NCI-H82 treated with DMSO at 0.1 percent for 48 hours (cell line): ENCODE results near the gene PPP1R2.
A peak's percentile ranks its signal among the peaks of the same experiment; 100 is the strongest.
"Not testable (repeated sequence)": the region's sequence is repeated elsewhere in the genome, so short reads cannot be mapped to it uniquely, and the experiment has no call there.

ENCODE experiments used
- DNase-seq: peaks from one replicate; lab custom pipeline; 2025; ENCODE audit not compliant: unreplicated experiment; lab: John Stamatoyannopoulos, UW

The PPP1R2 gene

DNA sequence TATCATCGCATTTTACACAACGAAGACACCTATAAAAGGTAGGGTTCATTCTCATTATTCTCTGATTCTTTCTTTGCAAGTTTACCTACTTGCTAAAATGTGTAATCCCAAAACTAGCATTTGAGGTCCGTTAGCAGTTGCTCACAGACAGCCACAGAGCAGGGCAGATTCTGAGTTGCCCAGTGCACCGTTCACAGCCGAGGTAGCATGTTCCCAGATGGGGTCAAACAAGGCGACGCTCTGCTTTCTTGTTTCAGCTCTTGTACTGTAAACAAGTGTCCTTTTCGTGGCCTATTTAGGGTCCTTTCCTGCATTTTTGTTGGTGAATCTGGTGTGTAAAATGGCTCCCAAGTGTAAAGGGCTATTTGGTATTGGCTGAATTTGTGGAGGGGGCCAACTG is 3.1 kb downstream of the PPP1R2 start:
- no peak for DNase-seq

DNA sequence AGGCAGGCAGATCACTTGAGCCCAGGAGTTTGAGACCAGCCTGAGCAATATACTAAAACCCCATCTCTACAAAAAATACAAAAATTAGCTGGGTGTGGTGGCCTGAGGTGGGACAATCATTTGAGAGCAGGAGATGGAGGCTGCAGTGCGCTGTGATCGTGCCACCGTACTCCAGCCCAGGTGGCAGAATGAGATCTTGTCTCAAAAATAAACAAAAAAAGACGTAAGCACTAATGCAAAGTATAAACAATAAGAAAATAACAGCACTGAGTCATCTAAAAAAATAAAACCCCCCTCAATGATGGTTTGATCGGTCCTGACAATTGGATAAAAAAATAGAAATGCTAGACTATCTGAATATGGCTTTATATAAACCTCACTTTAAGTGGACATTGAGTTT is 3.6 kb downstream of the PPP1R2 start:
- no peak for DNase-seq

DNA sequence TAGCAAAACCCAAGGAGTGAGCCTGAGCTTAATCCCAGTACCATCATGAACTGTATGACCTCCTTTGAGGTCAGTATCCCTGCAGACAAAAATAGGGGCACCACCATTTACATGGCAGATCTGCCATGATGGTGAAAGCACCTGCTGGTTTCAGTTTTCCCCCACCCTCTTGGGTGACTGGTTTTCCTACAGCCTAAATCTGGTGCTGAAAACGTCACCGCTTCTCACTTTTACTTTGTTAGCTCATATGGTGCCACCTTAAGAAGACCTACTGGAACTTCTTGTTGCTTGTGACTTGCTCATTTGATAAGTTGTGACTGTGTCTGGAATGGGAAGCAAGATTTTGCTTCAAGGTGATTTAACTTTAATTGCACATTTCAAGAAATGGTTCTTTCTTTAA is 5.1 kb downstream of the PPP1R2 start:
- no peak for DNase-seq

DNA sequence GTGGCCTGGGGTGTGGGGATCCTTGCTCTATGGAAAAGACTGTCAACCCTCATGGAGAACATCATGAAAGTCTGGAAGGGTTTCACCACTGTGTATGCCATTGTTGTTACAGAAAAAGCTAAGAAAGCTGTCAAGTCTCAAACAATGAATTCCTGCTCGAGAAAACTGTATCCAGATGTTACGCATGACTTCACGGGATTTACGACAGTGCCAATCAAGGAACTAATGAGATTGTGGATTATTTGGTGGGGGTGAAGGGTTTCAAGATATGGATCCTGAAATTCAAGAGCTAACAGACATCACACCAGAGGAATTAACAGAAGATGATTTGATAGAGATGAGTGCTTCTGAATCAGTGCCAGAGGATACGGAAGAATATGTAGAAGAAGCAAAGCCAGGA is 7.8 kb downstream of the PPP1R2 start:
- DNase-seq = peak; percentile 74

DNA sequence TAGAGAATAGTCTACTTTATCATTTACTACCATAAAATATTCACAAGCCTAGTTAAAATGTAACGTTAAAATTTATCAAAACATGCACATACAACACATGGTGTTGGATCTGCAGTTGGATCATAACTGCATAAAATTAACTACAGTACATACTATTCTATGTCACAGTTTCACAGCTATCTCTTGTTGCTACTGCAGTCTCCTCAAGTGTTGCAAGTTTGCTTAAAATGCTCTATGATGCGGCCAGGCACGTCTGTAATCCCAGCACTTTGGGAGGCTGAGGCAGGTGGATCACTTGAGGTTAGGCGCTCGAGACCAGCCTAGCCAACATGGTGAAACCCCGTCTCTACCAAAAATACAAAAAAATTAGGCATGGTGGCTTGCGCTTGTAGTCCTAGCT is 10.3 kb downstream of the PPP1R2 start:
- no peak for DNase-seq

DNA sequence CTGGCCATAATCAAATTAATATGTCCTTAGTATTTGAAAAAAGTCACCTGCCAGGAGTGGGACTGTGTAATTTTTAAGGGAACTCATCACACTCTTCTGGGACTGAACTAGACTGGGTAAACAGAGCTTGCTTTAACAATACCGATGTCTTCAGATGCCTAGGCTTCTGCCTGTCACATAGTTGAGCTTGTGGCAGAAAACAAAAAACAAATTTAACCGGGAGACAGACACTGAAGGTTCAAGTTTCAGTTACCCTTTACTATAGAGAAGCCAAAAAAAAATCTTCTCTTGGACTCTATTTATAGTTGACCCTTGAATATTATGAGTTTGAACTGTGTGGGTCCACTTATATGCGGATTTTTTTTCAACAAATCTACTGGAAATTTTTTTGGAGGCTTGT is 10.8 kb downstream of the PPP1R2 start:
- no peak for DNase-seq

DNA sequence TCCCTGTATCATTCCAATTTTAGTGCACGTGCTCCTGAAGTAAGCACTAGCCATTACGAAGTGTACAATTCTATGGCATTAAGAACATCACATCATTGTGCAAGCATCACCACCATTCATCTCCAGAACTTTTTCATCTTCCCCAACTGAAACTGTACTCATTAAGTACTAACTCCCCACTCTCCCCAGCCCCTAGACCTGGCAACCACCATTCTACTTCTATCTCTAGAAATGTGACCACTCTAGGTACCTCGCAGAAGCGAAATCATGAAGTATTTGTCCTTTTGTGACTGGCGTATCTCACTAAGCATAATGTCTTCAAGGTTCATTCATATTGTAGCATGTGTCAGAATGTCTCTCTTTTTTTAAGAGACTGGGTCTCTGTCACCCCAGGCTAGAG is 11.4 kb downstream of the PPP1R2 start:
- DNase-seq = no peak

DNA sequence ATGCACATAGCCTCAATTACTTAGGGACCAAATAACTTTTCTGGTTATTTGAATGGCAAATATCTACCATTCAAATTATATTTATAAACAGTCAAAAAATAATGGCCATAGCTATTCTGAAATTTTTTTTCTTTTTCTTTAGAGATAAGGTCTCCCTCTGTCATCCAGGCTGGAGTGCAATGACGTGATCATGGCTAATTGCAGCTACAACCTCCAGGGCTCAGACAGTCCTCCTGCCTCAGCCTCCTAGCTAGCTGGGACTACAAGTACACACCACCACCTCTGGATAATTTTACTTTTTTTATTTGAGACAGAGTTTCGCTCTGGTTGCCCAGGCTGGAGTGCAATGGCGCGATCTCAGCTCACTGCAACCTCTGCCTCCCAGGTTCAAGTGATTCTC is 16.6 kb downstream of the PPP1R2 start:
- no peak for DNase-seq

DNA sequence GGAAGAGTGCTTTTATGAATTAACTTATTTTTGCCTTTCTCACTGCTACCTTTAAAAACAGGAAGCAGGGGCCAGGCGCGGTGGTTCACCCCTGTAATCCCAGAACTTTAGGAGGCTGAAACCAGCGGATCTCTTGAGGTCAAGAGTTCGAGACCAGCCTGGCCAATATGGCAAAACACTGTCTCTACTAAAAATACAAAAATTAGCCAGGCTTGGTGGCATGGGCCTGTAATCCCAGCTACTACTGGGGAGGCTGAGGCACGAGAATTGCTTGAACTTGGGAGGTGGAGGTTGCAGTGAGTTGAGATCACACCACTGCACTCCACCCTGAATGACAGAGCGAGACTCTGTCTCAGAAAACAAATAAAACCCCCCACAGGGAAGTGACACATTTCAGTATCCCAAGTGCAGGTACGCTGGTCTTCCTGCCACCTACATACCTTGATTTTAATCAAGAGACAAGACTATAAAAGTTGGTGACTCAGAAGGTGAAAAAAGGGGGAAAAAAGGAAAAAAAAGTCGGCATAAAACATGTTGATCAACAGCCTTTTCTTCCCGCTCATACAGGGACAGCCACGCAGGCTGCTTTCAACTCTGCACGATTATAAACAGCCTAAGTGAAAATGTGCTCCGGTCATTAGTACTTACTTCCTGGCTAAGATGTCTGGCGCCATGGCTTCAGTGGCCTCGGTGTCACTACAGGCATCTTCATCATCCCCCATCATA is 18.8 kb downstream of the PPP1R2 start:
- DNase-seq = no peak

DNA sequence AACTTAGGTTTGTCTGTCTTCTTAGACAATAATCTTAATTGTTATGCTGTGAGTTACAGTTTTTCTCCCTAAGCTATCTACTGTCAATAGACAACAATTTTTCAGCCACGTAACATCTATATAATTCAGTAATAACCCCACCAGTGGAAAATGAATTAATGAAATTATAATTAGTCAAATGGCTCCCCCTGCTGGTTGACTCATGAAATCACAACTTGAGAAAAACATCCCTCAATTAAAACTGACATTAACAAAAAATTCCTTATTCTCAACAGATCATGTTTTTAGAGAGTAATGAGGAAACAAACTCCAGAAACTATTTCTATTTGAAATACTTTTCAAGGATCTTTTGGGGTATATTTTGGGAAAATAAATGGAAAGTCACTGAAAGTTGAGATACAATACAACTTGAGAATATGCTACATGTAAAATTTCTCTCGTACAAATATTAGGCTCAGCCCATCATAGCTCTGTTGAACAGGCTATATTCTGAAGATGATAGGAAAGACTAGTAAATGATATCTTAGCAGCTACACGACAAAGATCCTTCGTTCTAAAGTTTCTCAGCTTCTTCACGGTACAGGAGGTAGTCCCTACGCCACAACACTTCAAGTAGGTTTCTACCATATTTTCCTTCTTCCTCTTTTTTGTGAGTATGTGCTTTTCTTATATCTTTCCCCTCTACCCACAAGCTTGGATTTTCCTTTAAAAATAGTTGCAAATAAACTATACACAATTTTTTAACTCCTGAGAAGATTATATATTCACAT is 20.7 kb downstream of the PPP1R2 start:
- no peak for DNase-seq

DNA sequence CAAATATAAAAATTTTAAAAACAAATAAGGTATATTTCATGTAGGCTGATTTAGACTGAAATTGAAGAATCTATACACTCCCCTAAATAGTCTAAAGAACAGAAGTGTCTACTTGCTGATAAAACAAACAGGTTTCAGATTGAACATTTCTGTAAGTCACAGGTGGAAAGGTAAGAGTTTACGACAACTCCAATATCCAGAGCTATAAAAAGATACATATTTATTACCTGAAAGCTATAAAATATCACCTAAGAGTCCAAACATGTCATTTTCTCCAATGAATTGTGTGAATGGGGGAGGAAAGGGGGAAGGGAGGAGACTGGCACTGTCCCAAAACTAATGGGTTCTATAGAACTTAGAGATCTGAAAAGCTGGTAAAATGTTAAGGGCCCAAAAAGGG is 26.1 kb downstream of the PPP1R2 start:
- DNase-seq = no peak

DNA sequence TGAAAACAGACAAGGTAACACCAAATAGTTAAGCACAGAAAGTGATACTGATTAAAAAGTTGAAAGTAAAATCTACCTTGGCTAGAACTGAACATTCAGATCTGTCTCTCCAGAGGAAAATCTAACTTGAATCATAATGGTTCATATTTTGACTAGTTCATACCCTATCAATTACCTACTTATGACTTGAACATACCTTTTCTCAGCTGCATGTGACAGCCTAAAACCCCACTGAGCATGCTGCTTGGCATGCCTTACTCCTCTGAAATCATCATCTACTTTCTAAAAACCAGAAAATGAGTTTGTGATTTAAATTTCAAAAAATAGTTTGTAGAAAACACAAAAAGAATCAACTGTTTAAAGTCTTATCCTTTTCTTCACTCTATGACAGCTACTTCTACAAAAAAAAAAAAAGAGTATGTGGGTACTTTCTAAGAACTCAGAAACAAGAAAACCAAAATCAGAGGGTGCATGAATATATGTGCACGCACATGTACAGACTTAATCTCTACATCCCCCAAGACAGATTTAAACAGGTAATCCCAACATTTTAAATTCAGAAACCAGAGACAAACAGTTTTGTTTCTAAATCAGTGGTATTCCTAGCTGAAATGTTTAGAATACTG is 28.4 kb downstream of the PPP1R2 start:
- DNase-seq = not testable (repeated sequence)

DNA sequence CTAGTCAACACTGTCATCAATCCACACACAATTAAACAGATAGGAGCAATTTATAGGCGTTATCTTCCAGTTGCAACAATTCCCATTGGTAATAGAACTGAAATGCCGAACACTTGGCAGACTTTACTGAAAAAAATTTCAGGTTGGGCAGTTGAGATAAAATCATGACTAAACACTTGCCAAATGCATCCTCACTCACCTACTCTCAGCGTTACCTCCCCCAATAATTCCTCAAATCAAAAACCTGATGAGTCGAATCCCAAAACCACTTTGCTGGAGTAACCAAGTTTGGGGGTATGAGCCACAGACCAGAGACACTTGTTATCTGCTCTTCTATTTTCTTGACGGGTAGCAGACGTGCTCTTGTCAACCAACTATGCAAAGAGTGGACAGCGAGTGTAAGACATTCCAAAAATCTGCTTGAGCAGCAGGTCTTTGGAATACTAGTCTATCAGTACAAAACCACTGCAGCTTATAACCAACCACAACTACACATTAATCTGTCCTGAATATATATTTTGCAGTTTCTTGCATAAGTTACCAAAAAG is 30.3 kb downstream of the PPP1R2 start:
- DNase-seq = no peak

DNA sequence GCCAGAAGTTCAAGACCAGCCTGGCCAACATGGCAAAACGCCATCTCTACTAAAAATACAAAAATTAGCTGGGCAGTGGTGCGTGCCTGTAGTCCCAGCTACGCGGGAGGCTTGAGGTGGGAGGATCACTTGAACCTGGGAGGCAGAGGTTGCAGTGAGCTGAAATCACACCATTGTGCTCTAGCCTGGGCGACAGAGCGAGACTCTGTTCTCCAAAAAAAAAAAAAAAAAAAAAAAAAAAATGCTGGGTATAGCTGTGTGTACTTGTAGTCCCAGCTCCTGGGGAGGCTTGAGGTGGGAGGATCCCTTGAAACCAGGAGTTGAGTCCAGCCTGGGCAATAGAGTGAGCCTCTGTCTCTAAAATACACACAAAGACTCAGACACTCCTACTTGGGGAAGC is 32.0 kb downstream of the PPP1R2 start:
- no peak for DNase-seq

DNA sequence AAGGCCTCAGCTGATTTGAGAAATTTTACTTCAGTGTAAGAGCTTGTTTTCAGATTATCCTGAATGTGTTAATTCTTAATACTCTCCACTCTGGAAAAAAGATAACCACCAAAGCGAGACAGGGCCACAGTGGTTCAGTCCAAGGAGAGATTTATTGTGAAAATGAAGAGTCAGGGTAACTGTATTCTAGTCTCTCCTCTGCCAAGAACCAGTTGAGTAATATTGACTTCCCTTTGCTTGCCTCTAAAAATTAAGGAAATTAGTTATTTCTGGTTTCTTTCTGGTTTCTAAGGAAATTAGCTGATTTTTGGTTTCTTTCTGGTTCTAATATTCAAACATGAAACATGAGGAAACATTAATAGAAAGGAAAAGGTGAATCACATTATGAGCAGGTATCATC is 34.9 kb downstream of the PPP1R2 start:
- DNase-seq = no peak

DNA sequence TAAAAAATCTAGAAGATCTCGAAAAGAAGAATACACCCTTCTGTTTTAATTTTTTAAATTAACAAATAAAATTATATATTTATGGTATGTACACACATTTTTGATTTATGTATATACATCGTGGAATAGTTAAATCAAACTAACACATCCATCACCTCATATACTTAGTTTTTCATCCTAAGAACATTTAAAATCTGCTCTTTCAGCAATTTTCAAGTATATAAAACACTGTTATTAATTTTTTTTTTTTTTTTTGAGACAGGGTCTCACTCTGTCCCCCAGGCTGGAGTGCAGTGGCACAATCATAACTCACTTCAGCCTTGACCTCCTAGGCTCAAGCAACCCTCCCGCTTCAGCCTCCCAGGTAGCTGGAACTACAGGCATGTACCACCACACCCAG is 67.5 kb downstream of the PPP1R2 start:
- DNase-seq = no peak

DNA sequence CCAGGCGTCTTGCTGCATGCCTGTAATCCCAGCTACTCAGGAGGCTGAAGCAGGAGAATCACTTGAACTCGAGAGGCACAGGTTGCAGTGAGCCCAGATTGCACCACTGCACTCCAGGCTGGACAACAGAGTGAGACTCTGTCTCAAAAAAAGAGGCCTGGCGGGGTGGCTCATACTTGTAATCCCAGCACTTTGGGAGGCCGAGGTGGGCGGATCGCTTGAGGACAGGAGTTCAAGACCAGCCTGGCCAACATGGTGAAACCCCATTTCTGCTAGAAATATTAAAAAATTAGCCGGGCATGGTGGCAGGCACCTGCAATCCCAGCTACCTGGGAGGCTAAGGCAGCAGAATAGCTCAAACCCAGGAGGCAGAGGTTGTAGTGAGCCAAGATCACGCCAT is 68.0 kb downstream of the PPP1R2 start:
- not testable (repeated sequence) for DNase-seq

DNA sequence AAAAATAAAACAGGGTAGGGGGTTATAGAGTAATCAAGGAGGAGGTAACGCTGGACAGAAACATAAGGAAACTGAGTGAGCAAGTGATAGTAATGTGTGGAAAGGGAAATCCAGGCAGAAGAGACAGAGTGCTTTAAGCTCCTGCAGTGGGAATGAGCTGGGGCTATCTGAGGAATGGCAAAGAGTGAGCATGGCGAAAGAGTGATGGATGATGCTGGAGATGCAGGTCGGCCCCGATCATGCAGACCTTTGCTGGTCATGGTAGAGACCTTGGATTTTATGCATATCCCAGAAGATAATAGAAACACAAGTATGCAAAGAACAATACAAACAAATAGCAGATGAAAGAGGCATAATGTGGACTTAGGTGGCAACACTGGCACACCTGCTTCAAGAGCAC is 74.3 kb downstream of the PPP1R2 start:
- DNase-seq = no peak

DNA sequence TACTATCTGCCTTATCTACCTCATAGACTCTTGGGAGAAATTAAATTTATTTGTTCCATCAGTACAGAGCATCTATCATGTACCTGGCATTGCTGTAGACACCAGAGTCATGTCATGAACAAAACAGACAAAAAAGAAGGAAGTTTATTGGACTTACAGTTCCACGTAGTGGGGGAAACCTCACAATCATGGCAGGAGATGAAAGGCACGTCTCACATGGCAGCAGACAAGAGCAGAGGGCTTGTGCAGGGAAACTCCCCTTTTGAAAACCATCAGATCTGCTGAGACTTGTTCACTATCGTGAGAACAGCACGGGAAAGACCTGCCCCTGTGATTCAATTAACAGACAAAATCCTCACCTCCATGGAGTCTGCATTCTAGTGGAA is 74.7 kb downstream of the PPP1R2 start:
- no peak for DNase-seq

DNA sequence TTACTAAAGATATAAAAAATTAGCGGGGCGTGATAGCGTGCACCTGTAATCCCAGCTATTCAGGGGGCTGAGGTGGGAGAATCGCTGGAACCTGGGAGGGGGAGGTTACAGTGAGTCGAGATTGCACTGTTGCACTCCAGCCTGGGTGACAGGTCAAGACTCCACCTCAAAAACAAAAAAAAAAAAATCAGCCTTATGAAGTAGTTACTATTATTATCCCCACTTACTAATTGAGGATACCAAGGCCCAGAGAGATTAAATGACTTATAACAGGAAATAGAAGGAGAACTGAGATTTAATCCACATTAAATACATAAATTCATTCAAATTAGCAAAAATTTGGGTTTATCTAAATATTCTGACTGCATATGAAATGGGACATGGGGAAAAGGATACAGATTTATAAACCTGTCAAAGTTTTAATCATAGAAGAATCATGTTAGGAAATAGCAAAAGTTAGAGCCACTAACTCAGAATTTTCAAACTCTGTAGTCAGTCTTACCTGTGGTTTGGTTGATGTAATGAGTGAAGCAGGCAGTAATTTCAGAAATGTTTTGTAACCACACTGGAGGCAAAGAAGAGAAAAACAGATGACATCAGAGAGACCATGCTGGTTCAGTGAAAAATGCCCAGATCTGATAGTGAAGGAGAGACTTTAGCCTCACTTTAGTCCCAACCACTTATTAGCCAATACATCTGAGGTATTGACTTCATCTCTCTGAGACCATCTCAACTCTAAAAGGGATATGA is 75.3 kb downstream of the PPP1R2 start:
- DNase-seq = no peak

DNA sequence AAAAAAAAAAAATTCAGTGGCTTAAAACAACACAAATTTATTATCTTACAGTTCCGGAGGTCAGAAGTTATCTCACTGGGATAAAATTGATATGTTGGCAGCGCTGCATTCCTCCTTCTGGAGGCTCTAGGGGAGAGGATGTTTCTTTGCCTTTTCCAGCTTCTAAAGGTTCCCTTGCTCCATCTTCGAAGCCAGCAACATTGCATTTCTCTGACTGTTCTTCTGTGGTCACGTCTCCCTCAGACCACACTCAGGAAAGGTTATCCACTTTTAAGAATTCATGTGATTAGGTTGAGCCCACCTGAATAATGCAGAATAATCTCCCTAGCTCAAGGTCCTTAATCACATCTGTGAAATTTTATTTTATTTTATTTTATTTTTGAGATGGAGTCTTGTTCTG is 76.9 kb downstream of the PPP1R2 start:
- DNase-seq = no peak
